HEK293T (cell line): ENCODE measurements around the gene XDH.

ENCODE experiments used
- FOXA1 ChIP-seq: fragments of 450-650 bp; IDR thresholded peaks from 2 replicates; pipeline ENCODE4 v1.6.1; 2016; ENCODE audit warnings: mild to moderate bottlenecking
- LEF1 ChIP-seq: fragments of 450-650 bp; IDR thresholded peaks from 2 replicates; pipeline ENCODE4 v1.6.1; 2017; ENCODE audit warnings: mild to moderate bottlenecking, borderline replicate concordance
- NFRKB ChIP-seq: fragments of 450-650 bp; IDR thresholded peaks from 2 replicates; pipeline ENCODE4 v1.6.1; 2016; ENCODE audit warnings: mild to moderate bottlenecking, moderate library complexity
- SP1 ChIP-seq: fragments of 450-650 bp; IDR thresholded peaks from 2 replicates; pipeline ENCODE4 v1.6.1; 2017

DNA sequence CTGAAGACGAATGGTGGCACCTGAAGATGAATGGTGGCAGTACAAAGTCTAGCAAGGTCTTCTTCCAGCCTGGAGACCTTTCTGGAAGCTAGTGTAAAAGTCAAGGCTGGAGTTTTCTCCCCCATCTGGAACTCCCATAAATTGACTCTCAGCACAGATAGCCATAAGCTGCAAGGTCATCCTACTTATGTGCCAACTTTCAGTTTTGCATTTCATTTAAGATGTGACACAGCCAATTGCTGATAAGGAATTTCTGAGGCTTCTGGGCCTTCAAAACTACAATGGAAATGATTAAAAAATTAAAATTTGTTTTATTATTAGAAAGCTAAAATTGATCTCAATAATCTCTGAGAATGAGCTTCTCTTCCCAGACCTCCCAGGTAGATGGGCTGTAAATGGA lies 10.2 kb downstream of the XDH start:
- TF ChIP-seq LEF1 (no peak), SP1 (no peak), FOXA1 (no peak), NFRKB (no peak)
